B cell (primary cell): ENCODE results near the gene OTOP2. TPM values are rescaled to one million over a fixed set of nuclear protein-coding genes. Genes with fewer than 3 reads are reported as not detected.
A peak's percentile ranks its signal among the peaks of the same experiment; 100 is the strongest.

ENCODE experiments used
- ATAC-seq: fragments of 200-7000 bp; cut with Tn5 transposase; one replicate; pipeline ENCODE4 v1.10.0; 2021; ENCODE audit warnings: low read depth, mild to moderate bottlenecking, moderate number of reproducible peaks, moderate library complexity
- CTCF ChIA-PET: fragments of 350-600 bp; sonication (Branson Sonifier 250); formaldehyde crosslinking; loops from one replicate; lab custom pipeline; 2021; ENCODE audit warnings: antibody characterized with exemption, inconsistent platforms; lab: Charles Lee
- POLR2A ChIA-PET: fragments of 350-600 bp; sonication (Branson Sonifier 250); formaldehyde crosslinking; loops from one replicate; lab custom pipeline; 2021; ENCODE audit warnings: antibody characterized with exemption; lab: Charles Lee
- DNase-seq: peaks from one replicate; pipeline ENCODE4 v3.0.0; 2013
- H2AFZ ChIP-seq: 2 replicates; pipeline ENCODE4 v1.6.1; 2012; ENCODE audit warnings: mild to moderate bottlenecking, low read depth, low read length; ENCODE audit not compliant: insufficient read depth, poor library complexity, severe bottlenecking
- H3K27ac ChIP-seq, 2 donors: 1 replicate in 1 of 2; 2 replicates in 1 of 2; pipeline ENCODE4 v1.5.1; 2012 to 2013; ENCODE audit warnings: low read length in 2 of 2, mild to moderate bottlenecking in 2 of 2, moderate library complexity in 1 of 2
- H3K27me3 ChIP-seq, 4 experiments: fragments of 200-600 bp in 1 of 4; sonication (generic) in 1 of 4; replicated peaks in 1 of 4; 1 replicate in 2 of 4; 2 replicates in 2 of 4; pipeline versions ENCODE4 v1.6.1 to v1.7.0; 2013 to 2016; ENCODE audit warnings: low read length in 3 of 4, mild to moderate bottlenecking in 2 of 4, mixed read lengths in 1 of 4, moderate library complexity in 1 of 4; ENCODE audit not compliant: insufficient read depth in 4 of 4, control insufficient read depth in 3 of 4; ENCODE audit errors: control extremely low read depth in 1 of 4
- H3K36me3 ChIP-seq, 2 experiments: replicated peaks in 1 of 2; 1 replicate in 1 of 2; 2 replicates in 1 of 2; pipeline versions ENCODE4 v1.6.1 to v1.7.1; 2013; ENCODE audit warnings: low read length in 1 of 2; ENCODE audit not compliant: insufficient read depth in 2 of 2, control insufficient read depth in 1 of 2; ENCODE audit errors: control extremely low read depth in 1 of 2, extremely low read depth in 1 of 2
- H3K4me1 ChIP-seq, 2 donors: fragments of 200-600 bp in 1 of 2; sonication (generic) in 1 of 2; 1 replicate in 1 of 2; 2 replicates in 1 of 2; pipeline versions ENCODE4 v1.5.1 to v1.6.1; 2013 to 2017; ENCODE audit warnings: low read length in 2 of 2; ENCODE audit not compliant: control insufficient read depth in 2 of 2, insufficient read depth in 2 of 2
- H3K4me2 ChIP-seq: replicated peaks from 2 replicates; pipeline ENCODE3; 2012; ENCODE audit warnings: mild to moderate bottlenecking, low read depth, low read length; ENCODE audit not compliant: poor library complexity, severe bottlenecking
- H3K4me3 ChIP-seq, 5 experiments: fragments of 200-600 bp in 1 of 5; sonication (generic) in 1 of 5; 1 replicate in 3 of 5; 2 replicates in 2 of 5; pipeline versions ENCODE4 v1.5.1 to v1.7.0; 2011 to 2016; ENCODE audit warnings: low read length in 4 of 5, mild to moderate bottlenecking in 4 of 5, low read depth in 2 of 5, control low read depth in 1 of 5, moderate library complexity in 1 of 5; ENCODE audit not compliant: insufficient read depth in 1 of 5; ENCODE audit errors: control extremely low read depth in 1 of 5, extremely low read depth in 1 of 5
- H3K79me2 ChIP-seq: fragments of 200-600 bp; sonication (generic); one replicate; pipeline ENCODE4 v1.6.0; 2016; ENCODE audit warnings: low read length; ENCODE audit not compliant: control insufficient read depth, insufficient read depth
- H3K9ac ChIP-seq: fragments of 200-600 bp; sonication (generic); 2 replicates; pipeline ENCODE4 v1.6.1; 2017; ENCODE audit warnings: mild to moderate bottlenecking, low read length, moderate library complexity
- H3K9me3 ChIP-seq, 3 donors: one replicate each; pipeline versions ENCODE4 v1.6.1 to v1.7.1; 2013; ENCODE audit warnings: low read length in 2 of 3; ENCODE audit not compliant: control insufficient read depth in 2 of 3, insufficient read depth in 1 of 3; ENCODE audit errors: control extremely low read depth in 1 of 3
- H4K20me1 ChIP-seq: 2 replicates; pipeline ENCODE4 v1.6.0; 2012; ENCODE audit warnings: mild to moderate bottlenecking, low read length; ENCODE audit not compliant: insufficient read depth, control insufficient read depth, poor library complexity, severe bottlenecking
- H3K27ac Mint-ChIP-seq: one replicate; pipeline ENCODE4 v1.8.0; 2021; ENCODE audit warnings: mixed read lengths
- H3K27me3 Mint-ChIP-seq: one replicate; pipeline ENCODE4 v1.8.0; 2021; ENCODE audit warnings: mixed read lengths
- H3K4me1 Mint-ChIP-seq: one replicate; pipeline ENCODE4 v1.8.0; 2021; ENCODE audit warnings: mixed read lengths
- H3K4me3 Mint-ChIP-seq: one replicate; pipeline ENCODE4 v1.8.0; 2021; ENCODE audit warnings: mixed read lengths
- H3K9me3 Mint-ChIP-seq: one replicate; pipeline ENCODE4 v1.8.0; 2022; ENCODE audit warnings: mixed read lengths; ENCODE audit not compliant: insufficient read depth
- EZH2 ChIP-seq: IDR thresholded peaks from 2 replicates; pipeline ENCODE4 v1.6.1; 2012; ENCODE audit warnings: borderline replicate concordance, low read depth, mild to moderate bottlenecking, moderate library complexity, low read length; ENCODE audit not compliant: insufficient read depth, poor library complexity, severe bottlenecking
- WGBS: methylation state at CpG from one replicate; pipeline ENCODE4 v1.1.5; 2013; ENCODE audit warnings: missing lambda C conversion rate; ENCODE audit not compliant: insufficient coverage; 5-methylcytosine and 5-hydroxymethylcytosine counted together
- intact Hi-C: fragments of 100-400 bp; cut with micrococcal nuclease; formaldehyde crosslinking; loops from one replicate; pipeline ENCODE4 v1.10.0; 2022
- polyA plus RNA-seq: library from polyadenylated mRNA; depleted of rRNA; stranded (reverse); fragments of >200 nt; gene quantifications from 2 replicates; pipeline ENCODE4 v1.2.3, GENCODE V29; 2012
- total RNA-seq, 2 donors: library from RNA; stranded (reverse); fragments of 120-200 nt in 1 of 2; gene quantifications; 1 replicate in 1 of 2; 2 replicates in 1 of 2; pipeline versions ENCODE4 v1.2.3 to v1.2.4, GENCODE V29; 2013 to 2022
- TF ChIP-seq, protein P1 (sequence below): fragments of 200-600 bp; IDR thresholded peaks from one replicate; pipeline ENCODE4 v1.8.0; 2022; ENCODE audit warnings: antibody characterized with exemption, mild to moderate bottlenecking

The OTOP2 gene
- total and polyA plus RNA-seq, 2 donors (not counting 1 experiment from before 2014, with no cell fraction given), result not detected

DNA sequence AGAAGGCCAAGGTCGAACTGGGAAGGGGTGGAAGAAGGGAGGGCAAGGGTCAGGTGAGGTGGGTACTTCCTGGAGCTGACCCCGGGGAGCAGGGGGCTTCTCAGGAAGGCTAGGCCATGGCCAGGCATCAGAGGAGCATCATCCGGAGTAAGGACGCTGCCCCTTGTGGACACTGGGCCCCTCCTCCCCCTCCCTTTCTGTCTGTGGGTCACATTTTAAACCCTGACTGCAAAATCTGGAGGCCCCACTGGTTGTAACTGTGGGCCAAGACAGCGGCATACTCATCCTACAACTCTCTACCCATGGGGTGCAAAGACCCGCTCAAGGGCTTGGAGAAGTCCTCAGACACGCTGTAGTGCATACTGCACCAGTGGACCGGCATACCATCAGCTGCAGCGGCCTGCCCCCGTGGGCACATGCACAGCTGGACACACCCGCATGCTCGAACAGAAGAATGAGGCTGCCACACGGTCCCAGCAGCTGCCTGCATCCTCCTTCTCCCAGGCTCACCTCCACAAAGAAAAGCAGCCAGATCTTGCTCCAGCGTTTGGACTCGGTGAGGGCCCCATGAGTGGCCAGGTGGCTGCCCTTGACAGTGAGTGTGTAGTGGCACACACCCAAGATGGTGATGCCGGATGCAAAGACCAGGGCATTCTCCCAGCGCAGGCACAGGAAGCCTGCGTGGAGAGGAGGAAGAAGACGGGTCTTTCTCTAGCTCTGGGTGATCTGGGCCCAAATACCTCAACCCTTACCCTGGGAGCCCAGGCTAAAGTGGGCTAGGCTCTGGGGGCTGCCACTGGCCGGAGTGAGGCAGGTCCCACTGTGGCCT is 31.8 kb upstream of the OTOP2 start:
- ChIA-PET CTCF (interaction anchor here (0.7 to 0.8 kb wide), 2 partner anchors 232 to 521 kb away, joined by 3 read pairs; no protein-coding TSS in a partner anchor), POLR2A (no interaction called here)
- no peaks in the 10 kb centered on the region for H3K9me3 Mint-ChIP-seq
- H3K4me1 Mint-ChIP-seq, result peaks cover 2% of the 10 kb centered on the region
- TF ChIP-seq, protein P1, sequence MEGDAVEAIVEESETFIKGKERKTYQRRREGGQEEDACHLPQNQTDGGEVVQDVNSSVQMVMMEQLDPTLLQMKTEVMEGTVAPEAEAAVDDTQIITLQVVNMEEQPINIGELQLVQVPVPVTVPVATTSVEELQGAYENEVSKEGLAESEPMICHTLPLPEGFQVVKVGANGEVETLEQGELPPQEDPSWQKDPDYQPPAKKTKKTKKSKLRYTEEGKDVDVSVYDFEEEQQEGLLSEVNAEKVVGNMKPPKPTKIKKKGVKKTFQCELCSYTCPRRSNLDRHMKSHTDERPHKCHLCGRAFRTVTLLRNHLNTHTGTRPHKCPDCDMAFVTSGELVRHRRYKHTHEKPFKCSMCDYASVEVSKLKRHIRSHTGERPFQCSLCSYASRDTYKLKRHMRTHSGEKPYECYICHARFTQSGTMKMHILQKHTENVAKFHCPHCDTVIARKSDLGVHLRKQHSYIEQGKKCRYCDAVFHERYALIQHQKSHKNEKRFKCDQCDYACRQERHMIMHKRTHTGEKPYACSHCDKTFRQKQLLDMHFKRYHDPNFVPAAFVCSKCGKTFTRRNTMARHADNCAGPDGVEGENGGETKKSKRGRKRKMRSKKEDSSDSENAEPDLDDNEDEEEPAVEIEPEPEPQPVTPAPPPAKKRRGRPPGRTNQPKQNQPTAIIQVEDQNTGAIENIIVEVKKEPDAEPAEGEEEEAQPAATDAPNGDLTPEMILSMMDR, result no peak
- TF ChIP-seq EZH2, result no peak
- Histone ChIP-seq H2AFZ (no peak overlapping the region), H3K4me1 (peaks cover 6 to 16% of the 10 kb centered on the region in 2 donors), H3K27ac (no peak overlapping the region), H3K79me2 (no peaks in the 10 kb centered on the region), H3K4me3 (no peak overlapping the region), H3K27me3 (peaks cover 0 to 44% (median 9%) of the 10 kb centered on the region in 4 experiments), H3K4me2 (no peak overlapping the region), H3K9me3 (peaks cover 0 to 6% (median 0%) of the 10 kb centered on the region in 3 donors), H3K36me3 (no peaks in the 10 kb centered on the region), H4K20me1 (no peaks in the 10 kb centered on the region), H3K9ac (no peak overlapping the region)
- WGBS, result 77% methylated on average over 19 of the region's 20 CpGs
- H3K27me3 Mint-ChIP-seq, result peaks cover 45% of the 10 kb centered on the region
- H3K27ac Mint-ChIP-seq, result no peak overlapping the region
- no peak for ATAC-seq
- peak overlapping the region; percentile 23 for H3K4me3 Mint-ChIP-seq
- intact Hi-C loops, result no loop called here
- DNase-seq, result no peak
